Activated naive CD4-positive, alpha-beta T cell treated with anti-CD3 and anti-CD28 coated beads, Interleukin-2, amount 50 U/mL, for 24 hours (primary cell): ENCODE data around the gene KCND3.

Experiments
- H3K27ac Mint-ChIP-seq: one replicate; pipeline ENCODE4 v1.8.0; 2021; ENCODE audit warnings: mild to moderate bottlenecking, mixed read lengths
- H3K27me3 Mint-ChIP-seq: one replicate; pipeline ENCODE4 v1.8.0; 2021; ENCODE audit warnings: mixed read lengths
- H3K36me3 Mint-ChIP-seq: one replicate; pipeline ENCODE4 v1.8.0; 2021; ENCODE audit warnings: mixed read lengths
- H3K4me1 Mint-ChIP-seq: one replicate; pipeline ENCODE4 v1.8.0; 2021; ENCODE audit warnings: mixed read lengths
- H3K4me3 Mint-ChIP-seq: one replicate; pipeline ENCODE4 v1.8.0; 2021; ENCODE audit warnings: mild to moderate bottlenecking, mixed read lengths
- H3K9me3 Mint-ChIP-seq: one replicate; pipeline ENCODE4 v1.8.0; 2021; ENCODE audit warnings: mixed read lengths

KCND3 gene

DNA sequence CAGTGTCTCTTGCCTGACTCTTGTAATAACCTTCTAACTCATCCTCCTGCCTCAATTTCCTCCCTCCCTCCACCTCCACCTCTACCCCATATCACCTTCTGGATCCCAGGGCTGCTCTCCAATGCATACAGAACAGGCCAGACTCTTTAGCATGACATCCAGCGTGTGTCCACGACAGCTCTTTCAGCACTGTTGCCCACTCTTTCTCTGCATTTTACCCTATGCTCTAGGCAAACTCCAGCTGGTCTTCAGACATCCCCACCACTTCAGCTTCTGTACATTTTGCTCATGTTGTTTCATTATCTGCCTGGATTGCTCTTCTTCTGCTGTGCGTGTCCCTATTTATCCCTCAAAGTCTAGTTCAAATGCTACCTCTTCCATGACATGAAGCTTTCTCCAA, 255.0 kb downstream of the KCND3 start:
- Mint-ChIP-seq H3K4me1 (peaks cover 12% of the 10 kb centered on the region), H3K36me3 (no peaks in the 10 kb centered on the region), H3K9me3 (no peaks in the 10 kb centered on the region), H3K27me3 (peaks cover 10% of the 10 kb centered on the region), H3K4me3 (no peak overlapping the region), H3K27ac (no peak overlapping the region)

DNA sequence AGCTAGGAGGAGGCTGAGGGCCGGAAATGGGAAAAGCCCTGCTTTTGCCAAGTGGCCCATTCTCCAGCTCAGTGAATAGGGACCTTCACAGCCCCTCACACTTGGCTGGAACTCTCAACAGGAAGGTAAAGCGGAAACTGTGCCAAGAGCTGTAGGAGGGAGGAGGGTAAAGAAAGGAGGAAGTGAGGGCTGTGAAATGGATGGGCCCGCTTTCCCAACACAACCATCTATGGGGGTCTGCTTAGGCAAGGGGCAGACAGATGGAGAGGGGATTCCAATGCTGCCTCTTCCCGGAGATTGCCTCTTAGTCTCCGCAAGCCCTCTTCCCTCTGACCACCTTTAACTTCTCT, 255.5 kb downstream of the KCND3 start:
- Mint-ChIP-seq H3K9me3 (no peaks in the 10 kb centered on the region), H3K4me3 (no peak overlapping the region), H3K36me3 (no peaks in the 10 kb centered on the region), H3K4me1 (peaks cover 12% of the 10 kb centered on the region), H3K27me3 (peaks cover 10% of the 10 kb centered on the region), H3K27ac (no peak overlapping the region)

DNA sequence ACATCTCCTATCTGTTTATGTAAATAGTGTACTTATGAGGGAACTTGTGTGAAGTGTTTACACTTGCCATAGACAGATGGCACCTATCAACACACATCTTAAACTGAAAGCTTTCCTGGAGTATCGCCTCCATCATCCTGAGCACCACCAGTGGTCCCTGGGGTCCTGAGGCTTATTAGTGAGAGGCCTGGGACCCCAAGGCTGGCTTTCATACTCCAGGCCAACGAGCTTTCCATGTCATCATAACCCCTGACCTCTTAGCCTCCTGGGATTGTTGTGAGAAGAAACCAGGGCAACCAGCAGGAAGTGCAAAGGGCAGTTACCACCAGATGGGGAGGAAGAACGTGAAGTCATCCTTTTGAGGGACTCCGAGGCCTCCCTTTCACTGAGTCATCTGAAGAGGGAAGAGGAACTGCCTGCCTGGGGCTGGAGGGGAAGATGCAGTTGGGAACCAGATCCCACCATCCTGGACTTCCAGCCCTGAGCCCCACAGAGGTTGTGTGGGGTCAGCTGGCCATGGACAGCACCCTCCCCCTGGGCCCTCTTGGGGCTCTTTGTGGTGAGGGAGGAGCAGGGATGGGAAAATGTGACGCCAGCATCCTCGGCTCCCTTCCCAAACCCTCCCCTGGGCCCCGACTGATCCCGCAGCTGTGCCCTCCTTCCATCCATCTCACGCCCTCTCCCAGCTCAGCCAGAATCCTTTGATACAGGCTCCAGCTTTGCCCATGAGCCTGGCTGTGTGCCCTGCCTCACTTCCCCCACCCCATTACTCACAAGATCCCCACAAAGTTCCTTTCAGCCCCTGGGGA, 256.1 kb downstream of the KCND3 start:
- no peaks in the 10 kb centered on the region for H3K36me3 Mint-ChIP-seq
- no peak overlapping the region for H3K4me3 Mint-ChIP-seq
- H3K27ac Mint-ChIP-seq, result no peak overlapping the region
- H3K9me3 Mint-ChIP-seq, result no peaks in the 10 kb centered on the region
- peaks cover 9% of the 10 kb centered on the region for H3K4me1 Mint-ChIP-seq
- H3K27me3 Mint-ChIP-seq, result peaks cover 7% of the 10 kb centered on the region

DNA sequence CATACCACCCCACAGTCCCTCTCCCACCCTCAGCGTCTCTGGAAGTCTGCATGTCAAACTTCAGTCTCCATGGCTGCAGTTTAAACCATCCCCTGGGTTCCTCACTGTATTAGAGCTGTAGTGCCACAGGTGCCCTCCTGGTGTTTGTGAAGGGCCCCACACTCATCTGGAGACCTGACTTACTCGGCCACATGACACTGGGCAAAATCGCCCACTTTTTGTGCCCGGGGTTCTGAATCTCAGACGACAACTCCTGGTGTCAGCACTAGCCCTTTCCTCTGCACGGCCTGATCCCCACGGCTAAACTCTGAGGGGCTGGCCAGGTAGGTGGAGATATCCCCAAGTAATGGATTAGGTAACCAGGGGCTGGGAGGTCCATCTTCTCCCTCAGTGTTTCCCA, 256.8 kb downstream of the KCND3 start:
- H3K36me3 Mint-ChIP-seq, result no peaks in the 10 kb centered on the region
- H3K27ac Mint-ChIP-seq, result no peak overlapping the region
- no peak overlapping the region for H3K4me3 Mint-ChIP-seq
- peaks cover 4% of the 10 kb centered on the region for H3K27me3 Mint-ChIP-seq
- H3K9me3 Mint-ChIP-seq, result no peaks in the 10 kb centered on the region
- peaks cover 4% of the 10 kb centered on the region for H3K4me1 Mint-ChIP-seq

DNA sequence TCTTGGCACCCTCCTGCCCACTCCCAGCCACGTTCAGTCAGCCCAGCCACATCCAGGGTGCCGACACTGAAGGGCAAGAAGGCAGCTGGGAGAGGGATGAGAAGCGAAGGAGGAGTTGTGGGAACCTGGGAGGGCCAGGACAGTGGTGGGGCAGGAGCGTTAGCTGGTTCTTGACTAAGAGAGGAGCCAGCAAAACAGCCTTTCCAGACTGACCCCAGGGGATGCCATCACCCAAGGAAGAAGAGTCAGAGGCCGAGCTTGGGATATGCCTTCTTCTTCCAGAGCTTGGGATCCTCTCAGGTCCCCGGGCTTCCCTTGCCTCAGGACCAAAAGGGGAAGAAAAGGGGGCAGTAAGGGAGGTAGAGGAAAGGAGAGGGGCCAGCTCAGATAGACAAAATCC, 257.5 kb downstream of the KCND3 start:
- no peaks in the 10 kb centered on the region for H3K27me3 Mint-ChIP-seq
- H3K27ac Mint-ChIP-seq, result no peak overlapping the region
- H3K4me3 Mint-ChIP-seq, result no peak overlapping the region
- no peaks in the 10 kb centered on the region for H3K9me3 Mint-ChIP-seq
- no peaks in the 10 kb centered on the region for H3K4me1 Mint-ChIP-seq
- no peaks in the 10 kb centered on the region for H3K36me3 Mint-ChIP-seq

DNA sequence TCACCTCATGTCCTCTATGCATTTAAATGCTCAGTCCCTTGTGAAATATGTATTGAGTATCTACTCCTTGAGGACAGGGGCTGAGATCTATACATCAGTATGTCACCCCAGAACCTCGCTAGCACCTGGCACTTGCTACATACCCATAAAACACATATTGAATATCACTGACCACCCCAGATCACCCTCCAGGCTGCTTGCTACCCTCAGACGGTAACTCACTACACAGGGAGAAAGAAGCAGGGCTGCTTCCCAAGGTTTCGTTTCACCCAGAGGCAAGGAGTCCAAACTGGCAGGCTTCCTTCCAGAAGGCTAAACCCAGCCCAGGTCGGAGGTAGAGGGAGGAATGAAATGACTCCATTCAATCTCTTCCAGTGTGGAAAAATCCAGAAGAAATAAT, 258.8 kb downstream of the KCND3 start:
- Mint-ChIP-seq H3K4me3 (no peak overlapping the region), H3K27me3 (no peaks in the 10 kb centered on the region), H3K27ac (no peak overlapping the region), H3K4me1 (no peaks in the 10 kb centered on the region), H3K9me3 (no peaks in the 10 kb centered on the region), H3K36me3 (no peaks in the 10 kb centered on the region)

DNA sequence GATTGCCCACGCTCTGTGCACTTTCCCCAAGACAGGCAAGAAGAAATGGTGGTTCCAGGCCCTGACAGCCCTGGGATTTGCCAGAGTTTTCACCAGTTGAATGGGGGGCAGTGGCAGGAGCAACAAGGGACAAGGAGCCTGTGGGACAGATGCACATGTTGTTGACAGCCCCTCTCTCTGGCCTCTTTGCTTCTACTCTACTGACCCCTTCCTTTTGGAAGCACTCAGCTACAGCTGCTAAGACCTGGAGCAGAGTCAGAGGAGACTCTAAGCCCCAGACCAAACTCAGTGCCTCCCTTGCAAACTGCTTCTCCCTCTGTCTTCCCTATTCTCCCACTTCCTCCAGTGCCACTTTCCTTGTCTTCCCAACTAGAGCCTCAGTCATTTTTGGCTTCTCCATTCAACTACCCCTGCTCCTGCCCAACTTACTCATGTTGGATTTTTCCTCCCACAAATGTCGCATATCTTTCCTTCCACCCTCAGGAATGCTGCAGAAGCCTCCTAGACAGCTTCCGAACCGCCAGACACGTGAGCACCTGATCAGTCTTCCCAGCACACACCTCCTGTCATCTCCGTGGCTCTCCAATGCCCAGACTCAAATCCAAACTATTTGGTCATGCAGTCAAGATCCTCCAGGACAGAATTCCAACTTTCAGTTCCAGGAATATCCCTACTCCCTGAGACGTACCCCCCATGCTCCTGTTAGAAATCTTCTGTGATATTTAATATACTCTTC, 259.4 kb downstream of the KCND3 start:
- no peak overlapping the region for H3K27ac Mint-ChIP-seq
- no peaks in the 10 kb centered on the region for H3K4me1 Mint-ChIP-seq
- H3K4me3 Mint-ChIP-seq, result no peak overlapping the region
- no peaks in the 10 kb centered on the region for H3K36me3 Mint-ChIP-seq
- H3K27me3 Mint-ChIP-seq, result no peaks in the 10 kb centered on the region
- H3K9me3 Mint-ChIP-seq, result no peaks in the 10 kb centered on the region

DNA sequence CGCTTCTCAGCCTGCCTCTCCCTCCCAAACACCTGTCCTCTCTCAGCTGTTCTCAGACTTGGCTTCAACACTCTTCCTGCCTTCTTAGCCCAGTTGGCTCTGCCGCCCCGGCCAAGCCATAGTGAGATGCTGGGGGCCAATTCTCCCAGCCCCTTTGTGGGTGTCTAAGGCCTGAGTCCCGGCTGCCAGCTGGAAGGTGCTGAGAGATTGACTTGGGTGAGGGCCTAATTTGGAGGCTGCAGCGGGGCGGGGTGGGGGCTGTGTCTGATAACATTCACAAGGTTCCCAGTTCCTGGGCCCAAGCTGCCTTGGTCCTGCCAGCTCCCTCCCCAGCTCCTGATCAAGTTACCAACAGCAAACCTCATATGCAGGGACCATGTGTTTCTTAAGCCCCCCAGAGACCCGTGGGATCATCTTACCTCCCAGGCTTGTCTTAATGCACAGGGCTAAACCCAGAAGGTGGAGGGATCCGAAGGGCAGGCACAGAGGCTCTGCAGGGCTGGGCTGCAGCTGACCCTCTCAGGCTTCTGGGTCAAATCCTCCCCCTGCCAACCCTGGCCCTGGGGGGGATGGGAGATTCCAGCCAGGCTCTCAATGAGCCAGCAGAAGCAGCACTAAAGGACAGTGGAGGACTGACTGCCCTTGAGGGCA, 260.1 kb downstream of the KCND3 start:
- H3K27me3 Mint-ChIP-seq, result no peaks in the 10 kb centered on the region
- H3K4me1 Mint-ChIP-seq, result no peaks in the 10 kb centered on the region
- no peak overlapping the region for H3K27ac Mint-ChIP-seq
- H3K9me3 Mint-ChIP-seq, result no peaks in the 10 kb centered on the region
- no peaks in the 10 kb centered on the region for H3K36me3 Mint-ChIP-seq
- H3K4me3 Mint-ChIP-seq, result no peak overlapping the region

DNA sequence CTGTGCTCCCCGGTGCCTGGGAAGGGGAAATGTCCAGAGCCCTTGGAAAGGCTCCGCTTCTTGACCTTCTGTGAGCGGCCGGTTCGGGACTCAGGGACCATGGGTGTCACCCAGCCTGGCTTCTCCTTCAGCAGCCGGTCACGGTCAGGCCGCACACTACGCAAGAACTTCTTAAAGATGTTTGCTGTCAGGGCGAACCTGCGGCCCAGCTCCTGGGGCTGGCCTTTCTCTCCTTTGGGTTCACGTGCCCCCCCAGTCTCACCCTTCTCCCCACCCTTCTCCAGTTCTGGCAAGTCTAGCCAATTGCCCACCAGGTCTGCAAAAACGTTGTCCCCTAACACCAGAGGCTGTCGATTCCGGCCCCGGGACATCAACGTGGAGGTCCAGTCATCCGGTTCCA, 262.4 kb downstream of the KCND3 start:
- no peaks in the 10 kb centered on the region for H3K9me3 Mint-ChIP-seq
- H3K4me1 Mint-ChIP-seq, result peaks cover 12% of the 10 kb centered on the region
- H3K27me3 Mint-ChIP-seq, result no peaks in the 10 kb centered on the region
- H3K36me3 Mint-ChIP-seq, result no peaks in the 10 kb centered on the region
- H3K27ac Mint-ChIP-seq, result no peak overlapping the region
- no peak overlapping the region for H3K4me3 Mint-ChIP-seq

DNA sequence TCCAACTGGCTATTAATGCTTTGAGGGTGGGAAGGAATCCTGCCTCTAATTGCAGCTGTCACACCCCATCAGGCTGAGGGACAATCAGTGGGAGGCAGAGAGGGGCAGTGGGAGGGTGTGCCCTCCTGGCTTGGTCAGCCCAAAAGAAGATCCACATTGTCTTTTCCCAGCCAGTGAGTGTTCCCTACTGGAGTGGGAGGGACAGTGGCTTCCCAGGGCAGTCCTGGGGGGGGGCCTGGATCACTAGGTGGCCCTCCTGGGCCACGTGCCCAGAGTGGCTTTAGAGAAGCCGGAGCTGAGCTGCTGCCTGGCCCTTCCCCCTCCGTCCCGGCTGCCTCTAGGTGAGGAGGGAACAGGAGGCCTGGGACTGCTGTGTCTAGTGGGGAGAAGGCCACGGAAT, 264.3 kb downstream of the KCND3 start:
- Mint-ChIP-seq H3K4me1 (peaks cover 12% of the 10 kb centered on the region), H3K4me3 (no peak overlapping the region), H3K9me3 (no peaks in the 10 kb centered on the region), H3K27ac (no peak overlapping the region), H3K36me3 (no peaks in the 10 kb centered on the region), H3K27me3 (no peaks in the 10 kb centered on the region)

DNA sequence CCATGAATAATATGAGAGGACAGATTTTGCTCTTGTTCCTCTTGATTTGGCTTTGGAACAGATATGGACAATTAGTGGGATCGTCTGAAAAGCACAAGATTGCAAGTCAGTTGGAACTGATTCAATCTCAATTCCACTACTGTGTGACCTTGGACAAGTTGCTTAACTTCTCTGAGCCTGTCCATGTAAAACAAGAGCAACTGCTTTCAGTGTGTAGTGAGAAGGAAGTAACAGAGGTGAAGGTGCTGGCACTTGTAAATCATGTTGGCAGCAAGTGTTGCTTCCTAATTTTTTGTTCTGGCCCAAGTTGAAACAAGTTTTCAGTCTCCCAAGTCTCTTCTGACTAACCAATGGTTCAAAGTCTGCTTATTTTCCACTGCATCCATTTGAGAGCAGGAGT, 265.6 kb downstream of the KCND3 start:
- H3K27me3 Mint-ChIP-seq, result no peaks in the 10 kb centered on the region
- no peak overlapping the region for H3K27ac Mint-ChIP-seq
- H3K4me1 Mint-ChIP-seq, result peaks cover 16% of the 10 kb centered on the region
- H3K9me3 Mint-ChIP-seq, result no peaks in the 10 kb centered on the region
- H3K4me3 Mint-ChIP-seq, result no peak overlapping the region
- no peaks in the 10 kb centered on the region for H3K36me3 Mint-ChIP-seq

DNA sequence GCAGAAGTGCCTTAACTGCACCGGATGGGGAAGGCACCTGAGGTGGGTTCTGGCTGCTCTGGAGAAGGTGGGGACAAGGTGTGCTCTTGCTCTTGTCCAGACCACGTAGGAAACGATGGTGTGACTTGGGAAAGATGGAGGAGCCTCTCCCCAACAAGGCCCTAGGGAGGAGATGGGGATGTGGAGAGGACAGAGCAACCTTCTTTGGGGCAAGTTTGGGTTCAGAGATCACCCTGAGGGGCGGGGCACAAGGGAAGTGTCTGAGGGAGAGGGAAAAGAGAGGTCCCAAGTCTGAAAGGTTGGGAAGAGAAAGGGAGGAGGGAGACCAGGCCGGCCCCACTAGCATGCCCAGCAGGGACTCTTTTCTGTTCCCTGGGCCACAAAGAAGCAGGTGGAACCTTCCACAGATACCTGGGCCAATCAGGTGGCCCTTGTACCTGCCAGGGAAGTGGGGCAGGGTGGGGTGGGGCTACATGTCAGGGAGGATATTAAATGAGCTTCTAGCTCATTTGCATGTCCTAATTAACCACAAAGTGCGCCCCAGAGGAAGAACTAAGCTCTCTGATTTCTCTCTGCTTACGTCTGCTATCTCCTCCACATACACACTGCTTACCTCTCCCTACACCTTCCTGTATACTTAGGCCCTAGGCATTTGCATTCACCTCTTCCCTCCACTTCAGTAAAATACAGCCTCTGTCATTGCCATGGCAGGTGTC, 266.2 kb downstream of the KCND3 start:
- Mint-ChIP-seq H3K27me3 (no peaks in the 10 kb centered on the region), H3K27ac (no peak overlapping the region), H3K36me3 (no peaks in the 10 kb centered on the region), H3K4me3 (no peak overlapping the region), H3K9me3 (no peaks in the 10 kb centered on the region), H3K4me1 (peaks cover 16% of the 10 kb centered on the region)

DNA sequence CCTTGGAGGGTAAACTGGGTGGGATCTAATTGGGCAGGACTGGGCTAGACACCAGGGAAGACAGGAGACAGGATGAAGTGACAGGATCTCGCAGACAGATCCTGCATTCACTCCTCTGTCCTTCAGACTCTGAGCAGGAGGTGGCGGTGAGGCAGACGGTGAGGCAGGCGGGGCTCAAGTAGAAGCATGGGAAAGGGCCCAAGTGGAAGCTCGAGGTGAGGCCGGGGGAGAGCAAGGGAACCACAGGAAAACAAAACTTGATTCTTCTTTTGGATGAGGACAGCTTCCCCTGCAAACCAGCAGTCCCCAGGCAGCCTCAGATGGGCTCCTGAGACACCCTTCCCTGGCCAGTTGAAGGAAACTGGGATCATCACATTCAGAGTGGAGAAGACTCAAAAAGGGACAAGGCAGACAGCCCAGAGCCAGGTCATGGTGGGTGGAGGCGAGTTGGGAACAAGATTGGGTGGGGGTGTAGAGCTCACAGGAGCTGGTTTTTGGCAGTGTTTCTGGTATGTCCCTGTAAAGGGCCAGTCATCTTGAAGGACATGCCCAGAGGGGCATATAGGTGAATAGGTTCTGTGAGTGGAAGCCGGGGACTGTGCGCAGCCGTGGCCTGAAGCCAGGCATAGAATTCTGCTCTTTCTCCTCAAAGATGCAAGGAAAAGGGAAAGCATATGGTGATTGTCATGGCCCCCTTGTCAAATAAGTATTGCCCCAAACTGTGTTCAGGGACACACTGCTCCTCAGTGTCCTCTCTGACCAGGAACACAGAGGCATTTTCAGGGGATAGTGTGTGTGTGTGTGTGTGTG, 268.3 kb downstream of the KCND3 start:
- no peak overlapping the region for H3K4me3 Mint-ChIP-seq
- H3K4me1 Mint-ChIP-seq, result peaks cover 24% of the 10 kb centered on the region
- no peaks in the 10 kb centered on the region for H3K9me3 Mint-ChIP-seq
- H3K27ac Mint-ChIP-seq, result peak overlapping the region; percentile 59
- no peaks in the 10 kb centered on the region for H3K27me3 Mint-ChIP-seq
- peaks cover 1% of the 10 kb centered on the region for H3K36me3 Mint-ChIP-seq
